ENCODE data around the gene LCE1C.

- no peak for TF ChIP-seq CTCF (conservative IDR thresholded peaks at IDR 0.05; ENCODE audit: low read depth, low read length)
- no peak for TF ChIP-seq EZH2 (IDR thresholded peaks at IDR 0.05; ENCODE audit: low read length, unreplicated experiment)
- no peak for TF ChIP-seq EZH2phosphoT487 (IDR thresholded peaks at IDR 0.05; ENCODE audit: borderline replicate concordance, low read length)
Observed at GRCh38 chr1:152842556-152842955, 36.1 kb upstream of the LCE1C start, which contains the start of gene LCE6A.

Measured in PC-3 (cell line).